GM21360 (cell line): ENCODE data around the gene LENG8.
A peak's percentile ranks its signal among the peaks of the same experiment; 100 is the strongest.
"Not testable (repeated sequence)": the region's sequence is repeated elsewhere in the genome, so short reads cannot be mapped to it uniquely, and the experiment has no call there.

Experiments used
- ATAC-seq: cut with Tn5 transposase; IDR thresholded peaks from one replicate; pipeline ENCODE4 v1.9.1; 2021; ENCODE audit warnings: mild to moderate bottlenecking, moderate library complexity; ENCODE audit not compliant: unreplicated experiment

The LENG8 gene

DNA sequence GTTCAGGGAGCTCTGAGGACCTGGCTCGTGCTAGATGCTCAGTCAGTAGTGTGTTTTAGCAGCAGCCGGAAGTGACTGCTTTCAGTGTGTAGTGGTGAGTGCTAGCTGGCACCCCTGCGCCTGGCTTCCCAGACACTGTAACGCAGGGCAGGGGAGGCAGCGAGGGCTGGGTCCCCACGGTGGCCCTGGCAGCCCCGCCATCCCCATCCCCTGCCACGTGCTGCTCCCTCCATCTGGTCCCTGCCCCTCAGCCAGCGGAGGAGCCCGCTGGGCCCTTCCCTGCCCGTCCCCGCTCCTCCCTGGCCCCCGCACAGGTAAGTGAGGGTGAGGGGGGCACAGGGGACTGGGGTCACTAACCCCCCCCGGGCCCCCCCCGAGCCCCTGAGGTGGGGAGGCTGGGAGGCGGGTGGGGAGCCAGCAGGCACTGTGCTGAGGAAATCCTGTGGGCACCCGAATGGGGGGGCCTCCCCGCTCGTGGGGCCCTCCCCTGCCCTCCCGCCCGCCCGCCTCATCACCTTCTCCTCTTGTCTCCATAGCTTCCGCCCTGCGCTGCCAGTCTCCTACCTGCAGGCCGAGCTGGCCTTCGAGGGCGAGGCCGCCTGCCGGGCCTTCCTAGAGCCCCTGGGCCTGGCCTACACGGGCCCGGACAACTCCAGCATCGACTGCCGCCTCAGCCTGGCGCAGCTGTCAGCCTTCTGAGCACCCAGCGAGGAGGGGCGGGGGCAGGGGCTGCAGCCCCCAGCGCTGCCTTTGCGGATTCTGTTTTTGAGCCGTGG, 11.4 kb downstream of the LENG8 start:
- no peak for ATAC-seq

DNA sequence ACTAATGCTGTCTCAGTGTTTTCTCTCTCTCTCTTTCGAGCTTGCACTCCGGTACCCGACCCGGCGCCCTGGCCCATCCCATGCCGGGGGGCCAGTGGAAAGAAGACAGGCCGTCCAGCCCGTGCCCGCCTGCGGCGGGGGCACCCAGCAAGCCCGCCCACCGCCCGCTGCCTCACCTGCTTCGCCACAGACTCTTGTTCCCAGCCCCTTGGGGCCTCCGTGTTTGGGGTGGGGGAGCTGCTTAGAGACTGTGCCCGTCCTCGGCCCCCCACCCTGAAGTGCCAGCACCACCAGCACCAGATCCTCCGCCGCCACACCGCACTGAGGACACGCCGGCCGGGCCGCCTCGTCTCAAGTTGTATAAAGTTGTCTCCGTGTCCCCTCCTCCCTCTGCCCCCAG, 12.2 kb downstream of the LENG8 start:
- no peak for ATAC-seq

DNA sequence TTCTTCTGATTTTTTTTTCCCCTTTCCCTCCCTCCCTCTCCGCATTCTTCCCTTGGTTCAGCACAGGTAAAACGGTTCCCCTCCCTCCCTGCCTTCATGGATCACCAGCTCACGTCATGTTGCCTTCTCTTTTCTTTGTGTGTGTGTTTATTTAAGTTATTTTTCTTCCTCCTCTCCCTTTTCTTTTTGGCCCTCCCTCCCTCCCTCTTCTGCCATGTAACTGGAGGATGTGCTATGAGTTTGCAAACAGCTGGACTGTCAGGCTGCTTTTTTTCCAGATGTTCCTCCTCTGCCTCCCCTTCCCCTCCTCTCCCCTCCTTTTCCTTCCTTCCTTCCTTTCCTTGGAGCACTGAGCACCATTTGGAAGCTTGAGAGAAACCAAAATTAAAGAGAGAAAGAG, 12.6 kb downstream of the LENG8 start:
- no peak for ATAC-seq

GRCh38 chr19:54462047-54462654, 13.2 kb downstream of the LENG8 start:
- no peak for ATAC-seq

- peak; percentile 14 for ATAC-seq
Observed at GRCh38 chr19:54462655-54463530, 13.9 kb downstream of the LENG8 start.

DNA sequence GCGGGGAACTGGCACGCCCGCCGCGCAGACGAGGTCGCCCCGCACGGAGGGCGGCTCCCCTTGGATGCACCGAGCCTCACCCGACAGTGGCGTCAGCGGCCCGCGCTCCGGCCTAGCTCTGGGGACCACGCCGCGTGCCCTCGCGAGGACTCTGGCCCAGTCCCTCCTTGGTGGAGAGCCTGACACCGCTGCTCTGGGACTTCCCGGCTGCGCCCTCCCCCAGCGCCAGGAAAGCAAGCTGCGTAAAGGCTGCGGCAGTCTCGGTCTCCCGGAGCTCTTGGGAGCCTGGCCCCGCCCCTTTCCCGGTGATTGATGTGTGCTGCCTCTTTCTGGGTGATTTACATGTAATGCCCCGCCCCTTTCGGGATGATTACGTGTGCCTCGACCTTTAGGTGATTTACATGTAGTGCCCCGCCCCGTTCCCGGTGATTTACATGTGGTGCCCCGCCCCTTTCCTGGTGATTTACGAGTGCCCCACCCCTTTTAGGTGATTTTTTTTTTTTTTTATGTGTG, 14.6 kb downstream of the LENG8 start, which contains the start of gene LENG9:
TSS of gene LENG9 (minus strand) at position 248 of the 513 bp plus-strand sequence. CDS start 252 bp downstream, outside the sequence.
- peak; percentile 60 for ATAC-seq

GRCh38 chr19:54464044-54464629, 15.1 kb downstream of the LENG8 start:
- peak; percentile 38 for ATAC-seq

- ATAC-seq = peak; percentile 34
Observed at GRCh38 chr19:54464630-54465425, 15.8 kb downstream of the LENG8 start.

DNA sequence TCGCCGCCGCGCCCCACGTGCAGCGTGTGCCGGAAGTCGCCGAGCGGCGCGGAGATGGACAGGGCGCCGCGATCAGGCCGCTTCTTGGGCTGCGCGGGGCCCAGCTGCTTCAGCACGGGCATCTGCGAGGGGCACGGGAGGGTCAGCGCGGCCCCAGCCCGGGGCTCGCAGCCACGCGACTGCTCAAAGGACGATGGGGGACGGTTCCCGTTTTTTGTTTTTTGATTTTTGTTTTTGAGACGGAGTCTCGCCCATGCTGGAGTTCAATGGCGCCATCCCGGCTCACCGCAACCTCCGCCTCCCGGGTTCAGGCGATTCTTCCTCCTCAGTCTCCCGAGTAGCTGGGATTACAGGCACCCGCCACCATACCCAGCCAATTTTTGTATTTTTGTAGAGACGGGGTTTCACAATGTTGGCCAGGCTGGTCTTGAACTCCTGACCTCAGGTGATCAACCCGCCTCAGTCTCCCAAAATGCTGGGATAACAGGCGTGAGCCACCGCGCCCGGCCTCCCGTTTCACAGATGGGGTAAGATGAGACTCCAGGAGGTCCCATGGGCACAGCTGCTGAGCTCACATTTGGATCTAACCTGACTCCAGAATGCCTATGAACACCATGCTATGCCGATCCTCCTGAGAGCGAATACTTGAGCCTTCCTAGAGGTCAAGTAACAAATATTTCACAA, 16.6 kb downstream of the LENG8 start:
- ATAC-seq = no peak

DNA sequence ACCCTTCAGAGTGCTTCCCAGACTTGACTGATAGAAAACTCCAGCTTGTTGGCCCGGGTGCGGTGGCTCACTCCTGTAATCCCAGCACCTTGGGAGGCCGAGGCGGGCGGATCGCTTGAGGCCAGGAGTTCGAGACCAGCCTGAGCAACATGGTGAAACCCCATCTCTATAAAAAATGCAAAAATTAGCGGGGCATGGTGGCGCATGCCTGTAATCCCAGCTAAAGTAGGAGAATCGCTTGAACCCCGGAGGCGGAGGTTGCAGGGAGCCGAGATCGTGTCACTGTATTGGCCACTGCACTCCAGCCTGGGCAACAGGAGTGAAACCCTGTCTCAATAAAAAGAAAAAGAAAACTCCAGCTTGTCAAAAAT, 17.1 kb downstream of the LENG8 start:
- ATAC-seq = not testable (repeated sequence)

- no peak for ATAC-seq
Observed at GRCh38 chr19:54469496-54469934, 20.5 kb downstream of the LENG8 start.

DNA sequence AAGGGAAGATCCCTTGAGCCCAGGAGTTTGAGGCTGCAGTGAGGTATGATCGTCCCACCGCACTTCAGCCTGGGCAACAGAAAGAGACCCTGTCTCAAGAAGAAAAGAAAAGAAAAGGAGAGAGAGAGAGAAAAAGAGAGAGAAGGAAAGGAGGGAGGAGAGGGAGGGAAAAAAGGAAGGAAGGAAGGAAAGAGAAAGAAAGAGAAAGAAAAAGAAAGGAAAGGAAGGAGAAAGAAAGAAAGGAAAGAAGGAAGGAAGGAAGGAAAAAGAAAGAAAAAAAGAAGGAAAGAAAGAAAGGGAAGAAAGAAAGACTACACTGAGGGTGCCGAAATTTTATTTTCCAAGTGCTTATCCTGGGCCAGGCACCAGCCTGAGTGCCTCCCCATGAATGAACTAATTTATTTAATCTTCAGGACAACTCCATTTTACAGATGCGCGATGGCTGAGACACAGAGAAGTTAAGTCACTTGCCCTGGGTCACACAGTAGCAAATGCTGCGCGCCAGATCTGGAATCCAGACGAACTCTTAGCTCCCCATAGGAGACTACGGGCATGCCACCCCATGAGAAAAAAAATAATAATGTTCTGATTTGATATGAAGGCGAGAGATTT, 21.4 kb downstream of the LENG8 start:
- ATAC-seq = no peak

DNA sequence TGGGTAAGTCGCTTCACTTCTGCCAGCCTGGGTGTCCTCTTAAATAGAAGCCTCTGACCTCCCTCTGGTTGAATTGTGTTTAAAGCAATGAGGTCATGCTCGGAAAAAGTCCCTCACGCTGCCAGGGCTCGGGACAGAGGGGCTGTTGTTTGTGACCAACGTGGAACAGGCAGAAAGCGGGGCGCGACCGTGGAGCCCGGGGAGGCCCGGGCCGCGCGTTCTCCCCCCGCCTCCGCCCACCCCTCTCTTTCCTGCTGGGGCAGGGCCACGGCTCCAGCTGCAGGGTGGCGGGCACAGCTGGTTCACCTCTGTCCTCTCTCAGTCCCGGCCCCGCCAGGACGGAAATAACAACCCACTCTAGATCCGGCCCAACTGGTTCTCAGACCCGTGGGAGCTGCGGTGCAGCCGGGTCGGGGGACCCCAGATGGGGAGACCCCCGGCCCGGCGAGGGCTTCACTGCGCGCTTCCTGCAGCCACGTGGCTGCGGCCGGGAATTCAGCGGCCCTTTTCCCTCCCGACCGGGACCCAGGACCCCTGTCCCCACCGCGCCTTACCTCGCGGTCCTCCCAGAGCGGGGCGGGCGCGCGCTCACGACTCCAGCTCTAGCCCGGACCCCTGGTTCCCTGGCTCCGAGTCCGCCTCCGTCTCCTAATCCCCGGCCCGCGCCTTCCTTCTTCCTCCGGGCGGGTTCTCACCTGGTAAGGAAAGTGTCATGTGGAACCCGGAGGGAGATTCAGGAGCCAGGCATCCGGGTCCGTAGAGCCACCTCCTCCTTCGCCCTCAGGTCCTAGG, 22.2 kb downstream of the LENG8 start:
- ATAC-seq = no peak

DNA sequence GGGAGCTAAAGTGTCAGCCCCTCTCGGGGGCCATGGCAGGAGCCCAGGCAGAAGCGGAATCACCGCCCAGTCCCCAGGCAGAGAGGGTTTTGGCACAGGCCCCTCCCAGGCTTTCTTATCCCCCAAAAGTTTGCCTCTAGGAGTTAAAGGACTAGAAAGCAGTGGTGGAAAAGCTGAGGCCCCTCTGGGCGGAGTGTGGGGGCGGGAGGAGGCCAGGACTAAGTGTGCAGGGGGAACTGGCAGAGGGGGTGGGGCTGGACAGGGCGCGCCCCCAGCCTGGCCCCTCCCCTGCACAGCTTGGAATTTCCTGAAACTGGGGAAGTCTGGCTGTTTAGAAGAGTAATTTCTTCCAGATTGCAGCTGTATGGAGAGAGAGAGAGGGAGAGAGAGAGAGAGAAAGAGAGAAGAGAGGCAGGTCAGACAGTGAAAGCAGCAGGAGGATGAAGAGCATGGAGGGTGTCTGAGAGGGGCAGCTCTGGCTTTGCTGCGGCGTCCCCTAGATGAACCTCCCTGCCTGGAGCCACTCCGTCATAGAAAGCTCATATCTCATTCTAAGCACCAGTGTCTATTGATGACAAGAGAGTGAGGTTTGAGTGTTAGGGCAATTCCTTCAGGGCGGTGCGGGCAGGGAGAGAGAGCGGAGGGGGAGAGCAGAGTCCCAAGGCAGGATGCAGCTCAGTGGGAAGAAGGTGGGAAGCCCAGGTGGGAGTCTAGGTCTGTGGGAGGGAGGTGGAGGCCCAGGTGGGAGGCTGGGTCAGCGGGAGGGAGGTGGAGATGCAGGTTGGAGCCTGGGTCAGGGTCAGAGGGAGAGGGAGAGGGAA, 24.3 kb downstream of the LENG8 start, which contains the start of gene CDC42EP5:
TSS of gene CDC42EP5 (minus strand) at position 226 of the 821 bp plus-strand sequence. CDS start 7,749 bp downstream, outside the sequence.
- no peak for ATAC-seq

GRCh38 chr19:54473892-54474372, 24.9 kb downstream of the LENG8 start:
- no peak for ATAC-seq

GRCh38 chr19:54475706-54476105, 26.7 kb downstream of the LENG8 start:
- no peak for ATAC-seq

DNA sequence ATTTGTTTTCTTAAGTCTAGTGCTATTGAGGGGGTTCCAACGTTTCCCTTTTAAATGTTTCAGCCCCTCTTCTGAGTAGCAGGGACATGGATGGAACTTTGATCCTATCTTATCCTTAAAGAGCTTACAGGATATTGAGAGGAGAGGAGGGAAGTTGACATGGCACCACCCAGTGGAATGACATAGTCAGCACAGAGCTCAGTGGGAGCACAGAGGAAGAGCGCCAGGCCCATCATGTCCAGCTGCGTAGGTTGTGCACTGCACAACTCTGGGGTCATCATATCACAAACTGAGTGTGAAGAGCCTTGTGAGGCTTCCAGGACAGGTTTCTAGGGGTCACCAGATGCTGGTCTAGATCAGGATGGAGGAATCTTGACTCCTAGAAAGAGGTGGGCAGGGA, 28.7 kb downstream of the LENG8 start:
- no peak for ATAC-seq
